GM21786 (cell line): ENCODE results near the gene GPR55.
"Not testable (repeated sequence)": the region's sequence is repeated elsewhere in the genome, so short reads cannot be mapped to it uniquely, and the experiment has no call there.

Experiments used
- ATAC-seq: cut with Tn5 transposase; IDR thresholded peaks from one replicate; pipeline ENCODE4 v1.9.1; 2021; ENCODE audit not compliant: unreplicated experiment

GPR55 gene

GRCh38 chr2:230924470-230925341 is at the start of gene GPR55:
GPR55 (minus strand) TSS chr2:230925242; CDS start chr2:230910962, 14,280 bp downstream.
- peak; percentile 28 for ATAC-seq

GRCh38 chr2:230974096-230974913 is 49.3 kb upstream of the GPR55 start:
- peak; percentile 81 for ATAC-seq

- ATAC-seq: no peak
Measured at GRCh38 chr2:230972046-230972445, 47.0 kb upstream of the GPR55 start.

GRCh38 chr2:230969659-230970015 is 44.6 kb upstream of the GPR55 start:
- no peak for ATAC-seq

- ATAC-seq: no peak
Measured at GRCh38 chr2:230968921-230969658, 44.0 kb upstream of the GPR55 start.

- not testable (repeated sequence) for ATAC-seq
Measured at GRCh38 chr2:230968314-230968713, 43.3 kb upstream of the GPR55 start.

- no peak for ATAC-seq
Measured at GRCh38 chr2:230967113-230967512, 42.1 kb upstream of the GPR55 start.

GRCh38 chr2:230964136-230964730 is 39.2 kb upstream of the GPR55 start:
- no peak for ATAC-seq

- no peak for ATAC-seq
Measured at GRCh38 chr2:230961091-230961491, 36.0 kb upstream of the GPR55 start.

GRCh38 chr2:230960026-230960425 is 35.0 kb upstream of the GPR55 start:
- no peak for ATAC-seq

- no peak for ATAC-seq
Measured at GRCh38 chr2:230958820-230959756, 34.0 kb upstream of the GPR55 start.

GRCh38 chr2:230957756-230958391 is 32.8 kb upstream of the GPR55 start:
- no peak for ATAC-seq

- peak; percentile 72 for ATAC-seq
Measured at GRCh38 chr2:230956827-230957755, 32.0 kb upstream of the GPR55 start.

GRCh38 chr2:230955163-230955737 is 30.2 kb upstream of the GPR55 start:
- ATAC-seq: no peak

GRCh38 chr2:230954746-230955145 is 29.7 kb upstream of the GPR55 start:
- ATAC-seq: no peak

- peak; percentile 31 for ATAC-seq
Measured at GRCh38 chr2:230953845-230954244, 28.8 kb upstream of the GPR55 start.

- no peak for ATAC-seq
Measured at GRCh38 chr2:230952226-230952956, 27.3 kb upstream of the GPR55 start.
